ENCODE results near the gene SLC12A2. TPM values are rescaled to one million over a fixed set of nuclear protein-coding genes. Genes with fewer than 3 reads are reported as not detected.
A peak's percentile ranks its signal among the peaks of the same experiment; 100 is the strongest.

Gene SLC12A2
- total and polyA plus RNA-seq, 9 of the 15 experiments (the other 6 are each of a cell fraction or from before 2014, with no cell fraction given), result 5.1 to 20.3 (median 12.6) TPM

GRCh38 chr5:128084228-128085167 lies 932 bp downstream of the SLC12A2 start (continued):
- TF ChIP-seq ATF6 (CRISPR knock-in tag; IDR thresholded peaks at IDR 0.05) (no peak), POLR2G (IDR thresholded peaks at IDR 0.05; ENCODE audit: low read depth, low read length) (no peak), ATF3 (IDR thresholded peaks at IDR 0.05) (no peak), ATF3 (CRISPR knock-in tag; conservative IDR thresholded peaks at IDR 0.05) (no peak), FIP1L1 (IDR thresholded peaks at IDR 0.05; ENCODE audit: low read depth, low read length, poor library complexity, severe bottlenecking) (no peak), ARID4B (CRISPR knock-in tag; IDR thresholded peaks at IDR 0.05) (peak; percentile 31; the same call in 1 of the 2 replicates), TAF1 (IDR thresholded peaks at IDR 0.05; ENCODE audit: control insufficient read depth, extremely low read depth, insufficient read depth, low read length, severe bottlenecking) (no peak), NONO (IDR thresholded peaks at IDR 0.05; ENCODE audit: low read depth in 2 of 2, low read length in 1 of 2) (no peak), SMAD3 (CRISPR knock-in tag; conservative IDR thresholded peaks at IDR 0.05) (no peak), CTBP1 (IDR thresholded peaks at IDR 0.05; ENCODE audit: borderline replicate concordance) (no peak), HCFC1 (IDR thresholded peaks at IDR 0.05; ENCODE audit: low read depth, low read length) (no peak), ZNF583 (CRISPR knock-in tag; IDR thresholded peaks at IDR 0.05) (no peak), GATA2 (CRISPR knock-in tag; IDR thresholded peaks at IDR 0.05) (no peak), ELF2 (CRISPR knock-in tag; IDR thresholded peaks at IDR 0.05) (no peak), FOS (IDR thresholded peaks at IDR 0.05; ENCODE audit: extremely low read depth, insufficient read length) (no peak), HEY1 (CRISPR knock-in tag; IDR thresholded peaks at IDR 0.05; ENCODE audit: borderline replicate concordance) (no peak), MAFF (IDR thresholded peaks at IDR 0.05; ENCODE audit: low read length) (no peak), ZC3H4 (CRISPR knock-in tag; IDR thresholded peaks at IDR 0.05; ENCODE audit: borderline replicate concordance) (no peak)
